GM10266 (cell line): ENCODE data around the gene NSMCE4A.
"Not testable (repeated sequence)": the region's sequence is repeated elsewhere in the genome, so short reads cannot be mapped to it uniquely, and the experiment has no call there.

Experiments
- DNase-seq: peaks from one replicate; pipeline ENCODE4 v3.0.0; 2012; ENCODE audit errors: extremely low spot score
- CTCF ChIP-seq: IDR thresholded peaks from 2 replicates; pipeline ENCODE4 v1.5.1; 2012; ENCODE audit warnings: mild to moderate bottlenecking, low read depth; ENCODE audit not compliant: control insufficient read depth, insufficient read depth; ENCODE audit errors: missing control alignments

The NSMCE4A gene

GRCh38 chr10:121984463-121984862, 9.4 kb upstream of the NSMCE4A start:
- no peak for TF ChIP-seq CTCF
- DNase-seq = no peak

- TF ChIP-seq CTCF = no peak
Observed at GRCh38 chr10:121983852-121984251, 8.8 kb upstream of the NSMCE4A start.

GRCh38 chr10:121981346-121981745, 6.3 kb upstream of the NSMCE4A start:
- TF ChIP-seq CTCF = no peak
- no peak for DNase-seq

More at GRCh38 chr10:121983852-121984251, 8.8 kb upstream of the NSMCE4A start:
- DNase-seq = no peak

GRCh38 chr10:121978511-121978910, 3.5 kb upstream of the NSMCE4A start:
- DNase-seq = no peak
- no peak for TF ChIP-seq CTCF

- TF ChIP-seq CTCF = no peak
- DNase-seq = no peak
Observed at GRCh38 chr10:121976607-121977006, 1.6 kb upstream of the NSMCE4A start.

- peak; percentile 38 for DNase-seq
- no peak for TF ChIP-seq CTCF
Observed at GRCh38 chr10:121975295-121976086, 474 bp upstream of the NSMCE4A start.

GRCh38 chr10:121974019-121974534, 940 bp downstream of the NSMCE4A start:
- no peak for DNase-seq
- TF ChIP-seq CTCF = no peak

- DNase-seq = not testable (repeated sequence)
Observed at GRCh38 chr10:121969086-121969485, 5.9 kb downstream of the NSMCE4A start.
